GM19239 (cell line): ENCODE results near the gene ANKRD52.
"Not testable (repeated sequence)": the region's sequence is repeated elsewhere in the genome, so short reads cannot be mapped to it uniquely, and the experiment has no call there.

Experiments
- DNase-seq: peaks from one replicate; pipeline ENCODE4 v3.0.0; 2011; ENCODE audit warnings: low spot score; ENCODE audit not compliant: insufficient read length
- FAIRE-seq: peaks from 2 replicates; lab custom pipeline; 2011; peaks lifted over from hg19 to GRCh38; lab: Jason Lieb, UNC

ANKRD52 gene

DNA sequence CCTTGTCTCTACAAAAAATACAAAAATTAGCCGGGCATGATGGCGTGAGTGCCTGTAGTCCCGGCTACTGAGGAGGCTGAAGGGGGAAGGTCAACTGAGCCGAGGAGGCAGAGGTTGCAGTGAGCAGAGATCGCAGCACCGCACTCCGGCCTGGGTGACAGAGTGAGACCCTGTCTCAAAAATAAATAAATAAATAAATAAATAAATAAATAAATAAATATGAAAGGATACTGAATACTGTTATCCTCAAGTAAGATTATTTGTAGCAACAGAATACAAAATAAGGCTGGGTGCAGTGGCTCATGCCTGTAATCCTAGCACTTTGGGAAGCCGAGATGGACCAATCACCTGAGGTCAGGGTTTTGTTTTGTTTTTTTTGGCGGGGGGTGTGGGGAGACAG lies 38.3 kb downstream of the ANKRD52 start:
- FAIRE-seq: no peak
- DNase-seq: no peak

DNA sequence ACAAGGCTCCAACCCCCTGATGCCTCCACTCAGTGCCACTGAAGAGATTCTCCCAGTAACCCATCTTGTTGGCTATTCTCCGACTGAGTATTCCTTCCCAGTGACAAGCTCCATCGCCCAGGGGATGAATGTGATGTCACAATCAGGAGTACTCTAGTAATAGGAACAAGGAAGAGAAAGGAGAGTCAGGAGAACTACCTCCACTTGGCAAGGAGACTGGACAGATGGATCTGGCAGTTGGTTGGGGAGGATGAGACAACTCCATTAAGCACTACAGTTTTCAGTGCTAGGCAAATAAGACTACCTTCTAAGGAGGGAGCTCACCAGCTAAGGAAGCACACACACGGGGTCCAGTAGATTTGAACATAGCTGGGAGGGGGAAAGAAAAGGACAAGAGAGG lies 41.7 kb downstream of the ANKRD52 start:
- DNase-seq (no peak), FAIRE-seq (no peak)

DNA sequence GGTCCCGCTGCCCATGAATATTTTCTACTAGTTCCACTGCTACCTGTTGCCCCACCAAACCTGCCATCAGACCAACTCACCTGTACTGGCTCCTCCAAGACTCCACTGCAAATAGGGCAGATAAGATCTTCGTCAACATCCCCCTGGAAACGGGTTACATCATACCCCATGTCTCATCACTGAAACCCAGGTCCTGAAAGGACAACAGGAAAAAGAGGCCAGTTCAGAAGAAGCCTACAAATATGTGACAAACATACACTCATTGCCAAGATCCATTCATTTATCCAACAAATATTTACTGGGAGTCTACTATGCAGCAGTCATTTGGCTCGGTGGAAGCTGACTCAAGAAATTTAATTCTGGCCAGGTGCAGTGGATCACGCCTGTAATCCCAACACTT lies 44.3 kb downstream of the ANKRD52 start:
- DNase-seq: no peak
- no peak for FAIRE-seq

DNA sequence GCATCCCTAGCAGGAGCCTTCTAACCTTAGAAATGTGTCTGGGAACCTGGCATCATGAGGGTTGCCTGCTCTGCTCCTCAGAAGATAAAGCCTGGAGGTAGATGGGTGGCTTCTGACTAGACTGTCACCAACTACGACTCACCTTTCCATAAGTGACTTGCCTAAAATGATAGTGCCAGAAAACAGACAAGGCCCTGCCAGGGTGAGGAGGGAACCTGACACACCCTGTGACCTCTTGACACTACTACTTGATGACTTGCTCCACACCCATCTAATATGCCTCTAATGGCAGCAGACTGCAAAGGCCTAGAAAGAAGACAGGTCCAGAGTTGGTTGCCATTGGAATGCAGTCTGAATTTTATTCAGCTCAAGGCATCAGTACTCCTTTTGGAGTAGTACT lies 45.8 kb downstream of the ANKRD52 start:
- FAIRE-seq: no peak
- no peak for DNase-seq

DNA sequence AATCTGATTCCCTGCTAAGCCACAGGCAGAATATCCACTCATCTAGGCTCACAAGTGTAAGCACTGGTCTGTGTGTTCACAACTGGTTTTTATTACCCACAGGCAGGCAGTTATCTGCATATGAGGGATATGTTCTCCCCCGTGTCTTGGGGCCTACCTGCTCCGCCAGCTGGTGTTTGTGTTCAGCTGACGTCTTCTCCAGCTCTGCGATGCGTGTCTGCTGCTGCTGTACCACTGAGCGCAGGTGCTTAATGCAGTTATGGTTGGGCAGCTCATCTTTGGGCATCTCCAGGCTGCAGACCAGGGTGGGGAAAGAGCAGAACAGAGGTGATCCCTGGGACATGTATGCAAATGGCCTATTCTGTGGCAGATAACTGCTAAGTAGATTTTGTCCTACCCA lies 50.2 kb downstream of the ANKRD52 start:
- no peak for FAIRE-seq
- no peak for DNase-seq

DNA sequence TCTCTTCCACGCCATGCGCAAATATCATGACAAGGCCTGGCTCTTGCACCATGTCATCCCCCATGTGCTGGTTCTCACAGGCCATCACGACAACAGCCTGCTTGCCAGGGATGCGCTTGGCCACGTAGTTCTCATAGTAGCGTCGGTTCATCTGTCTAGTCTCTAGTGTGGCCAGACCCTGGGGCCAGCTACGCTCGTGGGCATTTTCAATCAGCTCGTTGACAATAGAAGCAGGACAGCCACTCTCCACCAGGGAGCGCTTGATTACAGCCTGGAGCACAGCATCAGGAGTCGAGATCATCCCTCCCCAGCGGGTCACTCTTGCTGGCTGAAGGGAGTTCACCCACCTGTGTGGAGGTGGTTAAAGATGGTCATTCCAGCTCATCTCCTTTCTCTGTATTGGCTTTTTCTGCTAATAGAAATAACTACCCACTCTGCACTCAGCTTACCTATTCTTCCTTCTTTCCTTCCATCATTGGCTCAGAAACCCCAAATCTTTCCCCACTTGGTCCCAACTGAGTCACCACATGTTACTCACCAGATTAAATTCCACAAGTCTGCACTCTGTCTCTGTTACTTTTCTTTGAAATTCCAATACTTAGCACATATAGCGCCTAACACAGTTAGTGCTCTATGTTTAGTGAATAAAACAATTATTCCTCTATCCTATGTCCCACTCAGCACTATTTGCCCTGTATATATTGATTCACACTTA lies 51.6 kb downstream of the ANKRD52 start:
- no peak for DNase-seq
- FAIRE-seq: no peak

DNA sequence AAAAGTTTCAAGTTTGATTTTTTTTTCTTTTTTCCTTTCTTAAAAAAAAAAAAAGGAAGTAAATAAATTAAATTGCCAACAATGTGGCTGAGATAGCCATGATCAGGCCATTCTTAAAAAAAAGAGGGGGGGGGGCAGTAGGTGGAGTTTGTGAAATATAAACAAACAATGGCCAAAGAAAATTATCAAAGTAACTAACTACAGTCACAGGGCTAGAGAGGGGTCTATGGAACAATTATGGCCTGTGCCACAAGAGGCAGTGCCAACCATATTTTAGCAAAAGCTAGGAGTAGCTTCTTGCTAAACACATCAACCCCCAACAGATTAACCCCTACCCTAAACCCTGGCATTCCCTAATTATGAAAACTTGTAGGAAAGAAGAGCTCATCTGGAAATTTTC lies 52.7 kb downstream of the ANKRD52 start:
- no peak for DNase-seq

DNA sequence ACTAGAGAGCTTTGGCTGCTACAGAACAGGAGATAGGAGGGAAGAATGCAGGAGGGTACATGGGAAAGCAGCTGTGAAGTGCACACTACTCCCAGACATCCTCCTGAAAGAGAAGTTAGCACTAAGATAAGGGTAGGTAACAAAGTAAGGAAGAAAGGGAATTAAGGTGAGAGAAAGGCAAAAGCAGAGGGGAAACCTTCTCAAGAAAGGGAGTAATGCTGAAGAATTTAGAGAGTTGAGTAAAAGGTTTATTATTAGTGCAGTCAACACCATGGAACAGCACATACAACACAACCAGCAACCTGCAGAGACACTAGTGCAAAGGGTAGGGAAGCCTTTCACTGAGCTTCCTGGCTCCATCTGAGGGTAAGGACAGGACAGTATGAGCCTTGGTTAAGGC lies 53.9 kb downstream of the ANKRD52 start:
- FAIRE-seq: no peak

More for the DNA sequence above, 52.7 kb downstream of the ANKRD52 start:
- no peak for FAIRE-seq

DNA sequence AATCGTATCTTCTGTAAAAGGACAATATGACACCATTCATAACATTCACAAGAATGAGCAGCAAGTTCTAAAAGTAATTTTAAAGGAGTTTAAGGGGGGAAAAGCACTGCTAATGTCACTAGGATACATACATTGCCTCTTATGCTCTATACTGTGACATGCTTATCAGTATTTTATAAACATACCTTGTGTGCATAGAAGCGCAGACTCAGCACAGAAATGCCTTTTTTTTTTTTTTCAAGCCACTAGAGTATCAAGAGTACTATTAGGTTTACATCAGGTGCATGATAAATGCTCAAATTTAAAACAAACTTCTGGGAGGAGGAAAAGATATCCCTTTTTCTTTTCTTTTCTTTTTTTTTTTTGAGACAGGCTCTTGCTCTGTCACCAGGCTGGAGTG lies 55.3 kb downstream of the ANKRD52 start:
- DNase-seq (no peak), FAIRE-seq (no peak)

More for the DNA sequence above, 53.9 kb downstream of the ANKRD52 start:
- DNase-seq: no peak

DNA sequence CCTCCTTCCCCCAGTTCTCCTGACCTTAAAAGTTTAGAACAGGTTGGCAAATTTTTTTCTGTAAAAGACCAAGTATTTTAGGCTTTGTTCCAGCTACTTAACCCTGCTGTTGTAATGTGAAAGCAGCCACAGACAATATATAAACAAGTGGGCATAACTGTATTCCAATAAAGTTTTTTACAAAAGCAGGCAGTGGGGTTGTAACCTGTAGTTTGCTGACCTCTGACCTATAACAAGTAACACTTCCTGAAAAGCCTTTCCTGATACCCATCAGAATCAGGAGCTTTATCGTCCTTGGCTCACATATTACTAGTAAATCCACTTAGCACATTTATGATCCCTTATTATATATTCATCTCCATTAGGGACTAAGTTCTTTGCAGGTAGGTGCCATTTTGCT lies 55.8 kb downstream of the ANKRD52 start:
- DNase-seq: no peak
- no peak for FAIRE-seq

DNA sequence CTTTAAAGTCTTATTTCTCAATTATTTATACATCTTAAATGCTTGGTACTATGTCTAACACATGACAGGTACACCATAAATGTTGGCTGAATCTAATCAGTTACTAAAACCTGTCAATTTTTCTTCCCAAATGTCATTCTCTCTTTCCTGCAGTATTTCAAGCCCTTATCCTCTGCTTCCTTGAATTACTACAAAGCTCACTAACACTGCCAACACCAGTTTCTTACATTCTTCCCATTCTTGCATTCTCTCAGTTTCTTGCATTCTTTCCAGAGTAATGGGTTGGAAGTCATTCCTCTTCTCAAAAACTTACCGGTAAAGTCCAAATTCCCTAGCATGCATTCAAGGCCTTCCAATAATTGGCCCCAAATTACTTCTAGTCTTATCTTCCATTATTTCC lies 59.3 kb downstream of the ANKRD52 start:
- DNase-seq: no peak
- FAIRE-seq: no peak

DNA sequence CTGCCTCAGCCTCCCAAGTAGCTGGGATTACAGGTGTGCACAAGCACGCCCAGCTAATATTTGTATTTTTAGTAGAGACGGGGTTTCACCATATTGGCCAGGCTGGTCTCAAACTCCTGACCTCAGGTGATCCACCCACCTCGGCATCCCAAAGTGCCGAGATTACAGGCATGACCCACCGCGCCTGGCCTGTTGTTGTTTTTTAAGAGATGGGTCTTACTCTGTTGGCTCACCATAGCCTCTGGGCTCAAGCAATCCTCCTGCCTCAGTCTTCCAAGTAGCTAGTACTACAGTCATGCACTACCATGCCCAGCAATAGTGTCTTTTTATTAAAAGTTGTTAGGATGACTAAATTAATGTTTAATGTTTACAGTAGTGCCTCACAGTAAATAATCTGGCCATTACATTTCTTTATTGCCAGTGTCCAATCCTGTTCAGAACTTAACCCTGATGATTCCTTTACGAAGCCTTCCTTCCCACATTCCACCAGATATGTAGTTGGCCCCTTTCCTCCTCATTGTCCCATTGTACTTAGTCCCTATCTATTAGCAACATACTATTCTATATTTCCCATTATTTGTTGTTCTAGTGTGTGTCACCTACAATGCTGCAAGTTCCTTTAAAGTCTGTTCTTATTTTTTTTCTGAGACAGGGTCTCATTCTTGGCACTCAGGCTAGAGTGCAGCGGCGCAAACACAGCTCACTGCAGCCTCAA lies 60.1 kb downstream of the ANKRD52 start:
- FAIRE-seq (no peak), DNase-seq (no peak)

DNA sequence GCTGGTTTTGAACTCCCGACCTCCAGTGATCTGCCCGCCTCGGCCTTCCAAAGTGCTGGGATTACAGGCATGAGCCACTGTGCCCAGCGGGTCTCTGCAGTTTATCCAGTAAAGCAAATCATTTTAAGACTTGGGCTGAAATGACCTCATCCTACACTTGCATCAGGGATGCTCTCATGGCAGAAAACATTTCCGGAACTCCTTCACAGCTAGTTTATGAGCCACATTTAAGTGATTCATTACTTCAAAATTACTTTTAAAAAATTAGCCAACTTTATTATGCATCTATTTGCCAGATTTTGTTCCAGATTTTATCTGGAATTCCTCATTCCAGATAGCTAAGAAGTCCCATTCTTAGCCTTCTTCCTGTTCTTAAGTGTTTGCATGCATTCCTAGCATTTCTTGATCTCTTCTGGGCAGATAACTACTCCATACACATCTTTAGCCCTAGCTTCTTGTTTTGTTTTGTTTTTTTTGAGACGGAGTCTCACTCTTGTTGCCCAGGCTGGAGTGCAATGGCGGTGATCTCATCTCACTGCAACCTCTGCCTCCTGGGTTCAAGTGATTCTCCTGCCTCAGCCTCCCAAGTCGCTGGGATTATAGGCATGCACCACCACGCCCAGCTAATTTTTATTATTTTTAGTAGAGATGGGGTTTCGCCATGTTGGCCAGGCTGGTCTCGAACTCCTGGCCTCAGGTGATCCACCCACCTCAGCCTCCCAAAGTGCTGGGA lies 61.2 kb downstream of the ANKRD52 start:
- not testable (repeated sequence) for FAIRE-seq, DNase-seq

DNA sequence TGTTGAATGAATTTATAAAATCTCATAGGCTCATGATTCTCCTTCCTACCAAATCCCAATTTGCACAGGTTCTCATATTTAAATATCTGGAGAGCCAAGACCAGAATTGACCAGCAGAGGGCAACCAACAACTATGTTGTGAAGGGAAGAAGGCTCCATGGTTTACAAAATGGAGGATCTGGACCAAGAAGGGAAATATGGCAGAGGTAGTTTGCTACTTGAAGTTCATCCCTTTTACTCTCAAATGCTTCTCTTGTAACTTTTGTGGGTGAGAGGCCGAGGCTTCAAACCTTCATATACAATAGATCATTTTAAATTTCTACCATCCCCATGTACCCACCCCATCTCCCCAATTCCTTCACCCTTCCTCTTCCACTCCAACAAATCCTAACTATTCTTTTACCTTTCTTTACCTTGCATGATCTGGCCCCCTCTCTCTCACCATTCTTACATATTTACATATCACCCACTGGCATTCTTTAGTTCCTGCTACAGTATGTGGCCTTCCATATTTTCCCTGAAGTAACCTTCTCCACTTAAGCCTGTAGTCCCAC lies 65.1 kb downstream of the ANKRD52 start:
- peak; percentile 86 for FAIRE-seq
- peak; percentile 63 for DNase-seq

DNA sequence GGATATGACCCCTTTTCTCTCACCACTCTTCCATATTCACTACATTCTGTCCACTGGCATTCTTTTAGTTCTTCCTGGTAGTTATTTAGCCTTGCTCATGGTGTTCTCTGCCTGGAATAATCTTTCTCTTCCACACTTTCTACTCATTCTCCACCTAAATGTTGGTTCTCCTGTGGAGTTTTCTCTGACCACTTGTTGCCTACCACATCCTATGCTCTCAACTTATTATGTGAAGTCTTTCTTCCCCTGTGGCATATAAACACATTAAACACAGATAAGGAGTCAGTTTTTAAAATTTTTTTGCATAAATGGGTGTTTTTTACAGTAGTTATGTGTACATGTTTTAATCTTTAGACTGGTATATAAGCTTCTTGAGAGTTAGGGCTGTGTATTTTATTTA lies 65.6 kb downstream of the ANKRD52 start:
- FAIRE-seq (no peak), DNase-seq (no peak)

DNA sequence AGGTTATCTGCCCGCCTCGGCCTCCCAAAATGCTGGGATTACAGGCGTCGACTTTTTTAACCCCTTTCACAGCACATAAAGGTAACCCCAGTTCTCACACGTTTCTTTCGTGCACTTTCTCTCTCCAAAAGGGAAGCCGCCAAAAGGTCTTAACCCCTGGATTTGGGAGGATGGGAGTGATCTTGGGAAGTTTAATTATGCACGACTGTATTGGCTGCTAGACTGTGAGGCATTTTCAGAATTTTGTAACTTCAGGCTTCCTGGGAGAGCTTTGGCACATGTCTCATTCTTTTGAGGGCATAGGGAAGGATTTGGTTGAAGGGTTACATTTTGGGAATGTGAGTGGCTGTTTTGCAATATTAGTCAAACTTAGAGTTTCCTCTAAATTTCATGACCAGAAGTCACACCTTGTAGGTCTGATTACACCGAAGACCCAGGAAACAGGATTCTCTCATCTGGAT lies 67.5 kb downstream of the ANKRD52 start:
- FAIRE-seq (peak; percentile 14), DNase-seq (no peak)

DNA sequence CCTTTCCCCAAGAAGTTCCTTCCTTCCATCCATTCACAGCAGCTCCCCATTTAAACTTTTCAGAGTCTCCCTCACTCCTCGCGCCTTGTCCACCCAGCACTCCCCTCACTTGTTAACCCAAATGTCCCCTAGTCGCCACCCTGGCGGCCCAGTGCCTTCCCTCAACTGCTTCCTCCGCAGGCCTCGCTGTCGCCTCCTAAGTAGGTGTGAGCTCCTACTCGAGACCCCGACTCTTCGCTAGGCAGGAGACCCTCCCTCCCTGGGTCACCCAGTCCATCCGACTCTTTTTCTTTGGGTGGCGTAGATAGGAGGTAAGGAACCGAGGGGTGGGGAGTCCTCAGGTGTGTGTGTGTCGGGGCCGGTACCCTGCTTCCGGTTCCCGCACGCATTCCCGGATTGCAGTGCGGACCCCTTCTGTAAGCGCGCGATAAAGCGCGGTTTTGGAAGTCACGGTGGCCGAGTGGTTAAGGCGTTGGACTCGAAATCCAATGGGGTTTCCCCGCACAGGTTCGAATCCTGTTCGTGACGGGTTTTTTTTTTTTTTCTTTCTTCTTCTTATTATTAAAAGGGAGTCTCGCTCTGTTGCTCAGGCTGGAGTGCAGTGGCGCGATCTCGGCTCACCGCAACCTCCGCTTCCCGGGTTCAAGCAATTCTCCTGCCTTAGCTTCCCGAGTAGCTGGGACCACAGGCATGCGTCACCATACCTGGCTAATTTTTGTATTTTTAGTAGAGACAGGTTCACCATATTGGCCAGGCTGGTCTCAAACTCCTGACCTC lies 68.1 kb downstream of the ANKRD52 start:
- DNase-seq (peak; percentile 62), FAIRE-seq (peak; percentile 55)

DNA sequence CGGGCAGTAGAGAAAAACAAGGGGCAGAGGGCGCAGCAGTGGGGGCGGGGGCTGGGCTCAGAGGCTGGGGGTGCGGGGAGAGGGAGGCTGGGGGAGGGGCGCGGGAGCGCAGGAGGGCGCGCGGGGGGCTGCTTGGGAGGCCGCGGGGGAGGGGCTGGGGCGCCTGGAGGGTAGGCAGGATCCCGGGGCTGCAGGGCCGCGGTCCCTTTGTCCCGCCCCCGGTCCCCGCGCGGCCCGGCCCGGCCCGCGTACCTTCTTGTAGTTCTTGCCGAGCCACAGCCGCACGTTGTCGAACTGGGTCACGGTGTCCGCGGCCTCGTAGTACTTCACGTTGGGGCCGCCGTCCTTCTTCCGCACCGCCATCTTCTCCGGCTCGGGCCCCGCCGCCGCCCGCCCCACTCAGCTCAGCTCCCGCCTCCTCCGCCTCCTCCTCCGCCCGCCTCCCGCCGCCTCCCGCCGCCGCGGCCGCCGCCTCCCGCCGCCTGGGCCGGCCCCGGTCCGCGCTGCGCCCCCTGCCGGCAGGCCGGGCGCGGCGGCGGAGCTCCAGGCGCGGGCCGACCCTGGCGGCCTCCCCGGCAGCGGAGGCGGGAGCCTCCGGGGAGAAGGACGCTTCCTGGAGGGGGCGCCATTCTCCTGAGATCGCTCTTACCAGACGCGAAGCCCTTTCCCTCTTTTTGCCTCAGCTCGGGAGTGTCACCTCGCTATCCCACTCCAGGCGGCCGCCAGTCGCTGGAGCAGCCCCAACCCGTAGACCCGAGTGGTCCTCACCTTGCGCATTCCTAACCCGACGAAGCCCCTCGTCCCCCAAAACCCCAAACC lies 68.9 kb downstream of the ANKRD52 start, which contains the start of gene SMARCC2:
Gene SMARCC2, minus strand, starts transcription at position 385 of the 819 bp plus-strand sequence. Its CDS starts 22 bp downstream, at position 363.
- FAIRE-seq (no peak), DNase-seq (peak; percentile 87)

DNA sequence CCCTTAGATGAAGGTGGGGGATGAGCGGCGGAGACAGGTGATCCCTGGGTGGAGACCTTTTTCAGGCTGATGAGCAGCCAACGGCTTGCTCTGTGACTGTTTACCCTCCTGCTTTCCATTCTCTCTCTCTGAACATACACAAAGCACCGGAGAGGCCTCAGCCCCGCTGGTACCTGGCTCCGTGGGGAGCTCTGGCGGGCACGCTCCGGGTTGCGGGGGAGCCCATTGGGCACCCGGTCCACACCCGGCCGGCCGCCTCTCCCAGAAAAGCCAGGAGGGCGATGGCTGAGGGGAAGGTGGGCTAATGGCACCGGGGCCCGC lies 69.4 kb downstream of the ANKRD52 start:
- DNase-seq: no peak
- FAIRE-seq: peak; percentile 68
